Adrenal gland (tissue), 12 donors: ENCODE measurements around the gene MUC5B. TPM values are rescaled to one million over a fixed set of nuclear protein-coding genes. Genes with fewer than 3 reads are reported as not detected.

Source experiments
- DNase-seq, 7 donors: peaks; one replicate each; pipeline ENCODE4 v3.0.0-alpha.2; 2019 to 2020
- H3K27ac ChIP-seq, 5 donors: fragments of 200-600 bp; sonication (generic) in 4 of 5; 1 replicate in 3 of 5; 2 replicates in 2 of 5; pipeline versions ENCODE4 v1.5.1 to v1.8.0; 2016 to 2020; ENCODE audit warnings: mild to moderate bottlenecking in 1 of 5
- H3K27me3 ChIP-seq: fragments of 200-600 bp; 2 replicates; pipeline ENCODE4 v1.8.0; 2021
- H3K36me3 ChIP-seq, 2 donors: fragments of 200-600 bp; replicated peaks in 1 of 2; 1 replicate in 1 of 2; 2 replicates in 1 of 2; pipeline versions ENCODE4 v1.5.1 to v1.8.0; 2018 to 2022
- H3K4me1 ChIP-seq, 2 donors: fragments of 200-600 bp; replicated peaks in 1 of 2; 1 replicate in 1 of 2; 2 replicates in 1 of 2; pipeline versions ENCODE4 v1.5.1 to v1.8.0; 2018 to 2021
- H3K4me3 ChIP-seq, 4 donors: fragments of 200-600 bp; sonication (generic) in 3 of 4; one replicate each; pipeline ENCODE4 v1.5.1; 2016 to 2018
- H3K9me3 ChIP-seq, 3 donors: fragments of 200-600 bp; sonication (generic) in 1 of 3; replicated peaks in 1 of 3; 1 replicate in 2 of 3; 2 replicates in 1 of 3; pipeline versions ENCODE4 v1.5.1 to v1.8.0; 2016 to 2021
- POLR2A ChIP-seq, 2 donors: fragments of 450-650 bp; IDR thresholded peaks; one replicate each; pipeline ENCODE4 v1.6.1; 2017; ENCODE audit warnings: antibody characterized with exemption in 2 of 2, mild to moderate bottlenecking in 2 of 2, moderate library complexity in 1 of 2
- WGBS, 4 donors: extraction: QIAGEN DNeasy Blood & Tissue Kit in 2 of 4; methylation state at CpG; one replicate each; pipeline versions ENCODE4 v1.1.5 to v1.1.7; 2013 to 2017; 5-methylcytosine and 5-hydroxymethylcytosine counted together
- intact Hi-C, 2 donors: fragments of 100-400 bp; cut with DNase I; formaldehyde crosslinking; loops; one replicate each; pipeline versions ENCODE4 v1.14.1 to v1.15.0; 2022 to 2023
- polyA plus RNA-seq, 3 donors: library from polyadenylated mRNA; stranded (reverse); fragments of 200-250 nt in 2 of 3; fragments of 350-450 nt in 1 of 3; fragmentation: Illumina TruSeq in 1 of 3; extraction: RNeasy Lipid Tissue Mini Kit (QIAGEN cat#74804) in 1 of 3; gene quantifications; one replicate each; pipeline ENCODE4 v1.2.3, GENCODE V29; 2013 to 2014
- total RNA-seq, 9 donors: library from RNA; depleted of rRNA in 4 of 9; stranded (reverse); fragments of >200 nt in 4 of 9; fragments of 120-200 nt in 1 of 9; fragmentation: NEBNext Ultra II Directional in 1 of 9; extraction: Animal tissue kit (Norgen Biotek cat#: 25700) in 1 of 9; gene quantifications; one replicate each; pipeline versions ENCODE4 v1.1.0 to v1.2.4, GENCODE V29; 2013 to 2023
- TF ChIP-seq, protein P1 (sequence below), 6 experiments: fragments of 450-650 bp in 4 of 6; fragments of 200-600 bp in 2 of 6; sonication (generic) in 1 of 6; IDR thresholded peaks; 1 replicate in 5 of 6; 2 replicates in 1 of 6; pipeline versions ENCODE4 v1.5.1 to v1.8.0; 2016 to 2021; ENCODE audit warnings: antibody characterized with exemption in 6 of 6, mild to moderate bottlenecking in 2 of 6, moderate library complexity in 1 of 6
- donor health status: healthy with polysubstance abuse.
- donor health status: Bipolar disorder and iron deficiency.
- donor health status: DM: yes; HTN: yes; CAD: no.
- donor health status: DM: no; HTN: no; CAD: no.
- donor health status: DM: no; HTN: no; CAD: no.
- donor health status: DM: yes; HTN: yes; CAD: no.

MUC5B gene
- total and polyA plus RNA-seq, 12 donors = under 0.01 to 0.95 (median 0.70) TPM; not detected in 7

DNA sequence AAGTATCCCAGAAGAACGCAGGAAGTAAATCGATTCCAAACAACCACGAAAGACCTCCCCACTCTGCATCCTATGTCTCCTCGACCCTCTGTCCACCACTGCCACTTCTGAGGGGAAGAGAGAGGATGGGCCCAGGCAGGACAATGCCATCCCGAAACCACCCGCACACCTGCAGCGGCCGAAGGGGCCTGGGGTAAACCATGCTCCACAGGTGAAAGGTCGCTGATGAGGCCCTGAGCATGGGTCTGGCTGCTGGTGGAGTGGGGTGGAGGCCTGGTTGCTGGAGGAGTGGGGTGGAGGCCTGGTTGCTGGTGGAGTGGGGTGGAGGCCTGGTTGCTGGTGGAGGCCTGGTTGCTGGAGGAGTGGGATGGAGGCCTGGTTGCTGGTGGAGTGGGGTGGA lies 73.4 kb downstream of the MUC5B start:
- TF ChIP-seq, protein P1, sequence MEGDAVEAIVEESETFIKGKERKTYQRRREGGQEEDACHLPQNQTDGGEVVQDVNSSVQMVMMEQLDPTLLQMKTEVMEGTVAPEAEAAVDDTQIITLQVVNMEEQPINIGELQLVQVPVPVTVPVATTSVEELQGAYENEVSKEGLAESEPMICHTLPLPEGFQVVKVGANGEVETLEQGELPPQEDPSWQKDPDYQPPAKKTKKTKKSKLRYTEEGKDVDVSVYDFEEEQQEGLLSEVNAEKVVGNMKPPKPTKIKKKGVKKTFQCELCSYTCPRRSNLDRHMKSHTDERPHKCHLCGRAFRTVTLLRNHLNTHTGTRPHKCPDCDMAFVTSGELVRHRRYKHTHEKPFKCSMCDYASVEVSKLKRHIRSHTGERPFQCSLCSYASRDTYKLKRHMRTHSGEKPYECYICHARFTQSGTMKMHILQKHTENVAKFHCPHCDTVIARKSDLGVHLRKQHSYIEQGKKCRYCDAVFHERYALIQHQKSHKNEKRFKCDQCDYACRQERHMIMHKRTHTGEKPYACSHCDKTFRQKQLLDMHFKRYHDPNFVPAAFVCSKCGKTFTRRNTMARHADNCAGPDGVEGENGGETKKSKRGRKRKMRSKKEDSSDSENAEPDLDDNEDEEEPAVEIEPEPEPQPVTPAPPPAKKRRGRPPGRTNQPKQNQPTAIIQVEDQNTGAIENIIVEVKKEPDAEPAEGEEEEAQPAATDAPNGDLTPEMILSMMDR (IDR thresholded peaks at IDR 0.05) = no peak
- no peak for TF ChIP-seq POLR2A (IDR thresholded peaks at IDR 0.05)
- intact Hi-C loops = no loop called here
- H3K27me3 ChIP-seq = no peaks in the 10 kb centered on the region
- peak in 2 of 7 donors; percentile 12 to 45 for DNase-seq
- H3K4me3 ChIP-seq = no peak overlapping the region
- WGBS, 4 donors = 85 to 98% (median 94%) methylated on average over 9 of the region's 9 CpGs
- H3K27ac ChIP-seq = no peak overlapping the region
- H3K36me3 ChIP-seq = peaks cover 0 to 37% of the 10 kb centered on the region in 2 donors
- H3K4me1 ChIP-seq = peaks cover 15 to 19% of the 10 kb centered on the region in 2 donors
- no peaks in the 10 kb centered on the region for H3K9me3 ChIP-seq

DNA sequence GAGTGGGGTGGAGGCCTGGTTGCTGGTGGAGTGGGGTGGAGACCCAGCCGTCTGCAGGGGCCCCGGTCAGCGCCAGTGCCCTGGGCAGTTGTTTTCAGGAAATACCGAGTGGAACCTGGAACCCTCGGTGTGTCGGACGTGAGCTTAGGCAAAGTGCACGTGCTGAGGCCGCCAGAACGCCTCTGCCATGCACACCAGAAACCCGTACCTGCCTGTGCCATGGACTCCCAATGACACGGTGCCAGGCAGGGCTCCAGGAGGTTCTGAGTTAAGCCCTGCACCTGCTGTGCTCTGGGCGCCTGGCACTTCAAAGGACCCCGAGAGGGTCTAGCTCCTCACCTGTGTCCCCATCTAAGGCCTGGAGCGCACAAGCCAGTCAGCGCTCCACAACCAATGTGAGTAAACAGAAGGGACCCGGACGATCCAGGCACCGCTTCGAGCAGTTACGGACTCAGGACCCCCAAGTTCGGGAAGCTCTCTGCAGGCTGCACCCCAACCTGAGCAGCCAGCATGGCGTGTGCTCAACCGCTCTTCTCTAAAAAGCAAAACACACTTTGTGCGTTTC lies 74.2 kb downstream of the MUC5B start:
- peak in 2 of 7 donors; percentile 13 to 45 for DNase-seq
- intact Hi-C loops = no loop called here
- peaks cover 15 to 19% of the 10 kb centered on the region in 2 donors for H3K4me1 ChIP-seq
- H3K9me3 ChIP-seq = no peaks in the 10 kb centered on the region
- TF ChIP-seq, protein P1 (IDR thresholded peaks at IDR 0.05) = no peak
- no peak for TF ChIP-seq POLR2A (IDR thresholded peaks at IDR 0.05)
- H3K36me3 ChIP-seq = peaks cover 0 to 36% of the 10 kb centered on the region in 2 donors
- no peaks in the 10 kb centered on the region for H3K27me3 ChIP-seq
- 93 to 96% (median 95%) methylated on average over 8 to 25 of the region's 25 CpGs for WGBS, 4 donors
- no peak overlapping the region for H3K4me3 ChIP-seq
- no peak overlapping the region for H3K27ac ChIP-seq

DNA sequence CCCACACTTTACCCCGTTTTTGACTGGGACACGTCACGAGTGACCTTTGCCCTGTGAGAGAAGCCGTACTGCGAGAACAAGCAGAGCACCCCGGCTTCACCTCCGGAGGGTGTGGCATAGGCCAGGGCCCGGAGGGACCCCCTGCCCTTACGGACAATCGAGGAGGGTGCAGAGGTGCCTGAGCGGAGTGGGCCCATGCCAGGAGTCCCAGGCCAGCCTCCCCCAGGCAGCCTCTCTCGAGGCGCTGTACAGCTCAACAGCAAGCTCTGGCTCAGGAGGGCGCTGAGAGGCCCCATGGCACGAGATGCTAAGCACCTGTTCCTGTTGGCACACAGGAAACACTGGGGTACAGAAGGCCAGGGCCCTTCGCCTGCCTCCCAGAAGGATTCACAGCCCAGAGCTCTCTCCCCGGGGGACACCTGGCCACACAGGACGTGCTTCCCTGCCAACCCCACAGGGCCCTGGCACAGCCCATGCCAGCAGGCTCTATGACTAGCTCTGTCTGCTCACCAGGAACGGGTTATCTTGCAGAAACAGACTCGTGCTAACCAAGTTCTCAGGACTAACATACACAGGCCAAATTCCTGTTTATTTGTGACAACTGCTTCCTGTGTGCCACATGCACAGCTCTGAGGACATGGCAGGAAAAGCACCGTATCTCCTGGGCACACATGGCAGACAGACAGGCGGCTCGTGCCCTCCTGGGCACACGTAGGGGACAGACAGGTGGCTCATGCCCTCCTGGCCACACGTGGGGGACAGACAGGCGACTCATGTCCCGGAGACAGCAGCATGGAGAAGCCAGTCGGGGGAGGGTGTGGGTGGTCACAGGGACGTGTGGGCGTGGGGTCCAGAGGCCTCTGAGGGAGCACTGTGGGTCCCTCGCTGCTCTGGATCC lies 75.0 kb downstream of the MUC5B start:
- WGBS, 4 donors = 74 to 80% (median 79%) methylated on average over 6 to 31 of the region's 31 CpGs
- no peaks in the 10 kb centered on the region for H3K9me3 ChIP-seq
- no peaks in the 10 kb centered on the region for H3K27me3 ChIP-seq
- H3K36me3 ChIP-seq = peaks cover 0 to 29% of the 10 kb centered on the region in 2 donors
- no peak overlapping the region for H3K4me3 ChIP-seq
- H3K4me1 ChIP-seq = peaks cover 15 to 19% of the 10 kb centered on the region in 2 donors
- intact Hi-C loops = no loop called here
- peak overlapping the region in 4 of 5 donors; percentile 57 to 86 (median 81) for H3K27ac ChIP-seq
- TF ChIP-seq POLR2A (IDR thresholded peaks at IDR 0.05) = no peak
- TF ChIP-seq, protein P1 (IDR thresholded peaks at IDR 0.05) = no peak
- DNase-seq = peak in 3 of 7 donors; percentile 15 to 52 (median 25)
